Brain microvascular endothelial cell (primary cell): Measurements from ENCODE around the gene PAMR1.
"Not testable (repeated sequence)": the region's sequence is repeated elsewhere in the genome, so short reads cannot be mapped to it uniquely, and the experiment has no call there.

Experiments used
- DNase-seq: peaks from one replicate; pipeline ENCODE4 v3.0.0-alpha.2; 2020
- H3K27ac ChIP-seq: fragments of 250-450 bp; sonication (Bioruptor Pico); 2 replicates; pipeline ENCODE4 v1.5.1; 2020; ENCODE audit warnings: mild to moderate bottlenecking, moderate library complexity
- H3K27me3 ChIP-seq: fragments of 250-450 bp; sonication (Bioruptor Pico); replicated peaks from 2 replicates; pipeline ENCODE4 v1.5.1; 2020; ENCODE audit warnings: mild to moderate bottlenecking
- H3K36me3 ChIP-seq: fragments of 250-450 bp; sonication (Bioruptor Pico); replicated peaks from 2 replicates; pipeline ENCODE4 v1.5.1; 2020; ENCODE audit warnings: mild to moderate bottlenecking
- H3K4me3 ChIP-seq: 2 replicates; pipeline ENCODE4 v1.5.1; 2011; ENCODE audit warnings: low read depth, mild to moderate bottlenecking, control low read depth, low read length, moderate library complexity
- in situ Hi-C: cut with HindIII; loops from 2 replicates; pipeline ENCODE4 v1.10.0; 2017; ENCODE audit warnings: low sequenced_read_pairs, low pct_ligation_motif_present
- TF ChIP-seq, protein P1 (sequence below): IDR thresholded peaks from 2 replicates; pipeline ENCODE4 v1.5.1; 2011; ENCODE audit warnings: low read depth, mild to moderate bottlenecking, moderate library complexity, low read length, control low read depth, inconsistent platforms; ENCODE audit errors: missing control alignments

PAMR1 gene

DNA sequence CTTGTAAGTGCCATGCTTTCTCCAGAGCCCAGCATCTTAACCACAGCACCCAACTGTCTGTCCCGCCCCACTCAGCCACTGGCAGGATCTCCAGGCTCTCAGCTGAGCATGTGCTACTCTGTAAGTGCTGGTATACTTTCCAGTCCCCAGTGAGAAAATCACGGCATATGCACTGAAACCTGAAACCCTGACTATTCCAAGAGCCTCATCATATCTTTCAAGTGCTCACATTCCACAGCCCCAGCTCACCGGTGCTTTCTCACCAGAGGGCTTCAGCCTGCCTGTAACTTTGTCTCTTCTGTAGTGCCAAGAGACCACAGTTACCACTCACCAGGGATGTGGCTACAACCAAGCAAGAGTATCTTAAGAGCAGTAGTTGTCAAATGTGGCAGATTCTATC, 24.4 kb upstream of the PAMR1 start:
- H3K27ac ChIP-seq, result peak overlapping the region; percentile 84
- H3K36me3 ChIP-seq, result no peaks in the 10 kb centered on the region
- no peaks in the 10 kb centered on the region for H3K27me3 ChIP-seq
- peak; percentile 97 for DNase-seq
- TF ChIP-seq, protein P1, sequence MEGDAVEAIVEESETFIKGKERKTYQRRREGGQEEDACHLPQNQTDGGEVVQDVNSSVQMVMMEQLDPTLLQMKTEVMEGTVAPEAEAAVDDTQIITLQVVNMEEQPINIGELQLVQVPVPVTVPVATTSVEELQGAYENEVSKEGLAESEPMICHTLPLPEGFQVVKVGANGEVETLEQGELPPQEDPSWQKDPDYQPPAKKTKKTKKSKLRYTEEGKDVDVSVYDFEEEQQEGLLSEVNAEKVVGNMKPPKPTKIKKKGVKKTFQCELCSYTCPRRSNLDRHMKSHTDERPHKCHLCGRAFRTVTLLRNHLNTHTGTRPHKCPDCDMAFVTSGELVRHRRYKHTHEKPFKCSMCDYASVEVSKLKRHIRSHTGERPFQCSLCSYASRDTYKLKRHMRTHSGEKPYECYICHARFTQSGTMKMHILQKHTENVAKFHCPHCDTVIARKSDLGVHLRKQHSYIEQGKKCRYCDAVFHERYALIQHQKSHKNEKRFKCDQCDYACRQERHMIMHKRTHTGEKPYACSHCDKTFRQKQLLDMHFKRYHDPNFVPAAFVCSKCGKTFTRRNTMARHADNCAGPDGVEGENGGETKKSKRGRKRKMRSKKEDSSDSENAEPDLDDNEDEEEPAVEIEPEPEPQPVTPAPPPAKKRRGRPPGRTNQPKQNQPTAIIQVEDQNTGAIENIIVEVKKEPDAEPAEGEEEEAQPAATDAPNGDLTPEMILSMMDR, result no peak
- in situ Hi-C loops, result no loop called here
- no peak overlapping the region for H3K4me3 ChIP-seq

DNA sequence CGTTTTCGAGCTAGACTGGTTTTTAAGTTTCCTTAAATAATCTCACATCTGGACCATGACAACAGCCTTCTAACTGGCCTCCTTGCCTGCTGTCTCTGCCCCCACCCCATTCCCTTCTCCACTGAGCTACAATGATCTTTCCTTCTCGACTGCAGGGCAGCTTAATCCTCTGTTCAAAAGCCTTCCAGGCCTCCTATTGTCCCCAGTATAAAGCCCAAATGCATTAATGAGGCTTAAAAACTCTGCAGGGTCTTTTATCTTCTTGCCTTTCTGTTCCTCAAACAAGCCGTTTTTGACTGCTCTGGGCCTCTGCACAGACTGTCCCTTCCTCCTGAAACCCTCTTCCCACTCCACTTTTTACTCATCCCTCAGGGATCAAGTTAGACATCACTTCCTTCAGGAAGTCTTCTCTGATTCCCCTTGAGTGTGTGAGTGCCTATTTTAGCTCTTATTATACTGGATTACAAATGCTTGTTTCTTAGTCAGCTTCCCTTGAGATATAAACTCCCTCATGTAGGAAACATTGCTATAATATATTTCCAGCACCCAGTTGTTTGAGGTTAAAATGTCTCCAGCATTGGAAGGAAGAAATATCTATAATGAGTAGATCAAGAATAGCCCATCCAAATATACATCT, 23.6 kb upstream of the PAMR1 start:
- H3K27ac ChIP-seq, result peak overlapping the region; percentile 84
- H3K27me3 ChIP-seq, result no peaks in the 10 kb centered on the region
- TF ChIP-seq, protein P1, result no peak
- H3K4me3 ChIP-seq, result no peak overlapping the region
- peak; percentile 16 for DNase-seq
- in situ Hi-C loops, result no loop called here
- H3K36me3 ChIP-seq, result no peaks in the 10 kb centered on the region

DNA sequence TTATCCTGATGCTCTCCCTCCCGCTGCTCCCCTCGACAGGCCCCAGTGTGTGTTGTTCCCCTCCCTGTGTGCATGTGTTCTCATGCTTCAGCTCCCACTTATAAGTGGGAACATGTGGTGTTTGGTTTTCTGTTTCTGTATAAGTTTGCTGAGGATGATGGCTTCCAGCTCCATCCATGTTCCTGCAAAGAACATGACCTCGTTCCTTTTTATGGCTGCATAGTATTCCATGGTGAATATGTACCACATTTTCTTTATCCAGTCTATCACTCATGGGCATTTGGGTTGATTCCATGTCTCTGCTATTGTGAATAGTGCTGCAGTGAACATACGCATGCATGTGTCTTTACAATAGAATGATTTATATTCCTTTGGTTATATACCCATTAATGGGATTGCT, 22.6 kb upstream of the PAMR1 start:
- DNase-seq, H3K27ac ChIP-seq, H3K4me3 ChIP-seq, H3K36me3 ChIP-seq, in situ Hi-C loops, H3K27me3 ChIP-seq: not testable (repeated sequence)

DNA sequence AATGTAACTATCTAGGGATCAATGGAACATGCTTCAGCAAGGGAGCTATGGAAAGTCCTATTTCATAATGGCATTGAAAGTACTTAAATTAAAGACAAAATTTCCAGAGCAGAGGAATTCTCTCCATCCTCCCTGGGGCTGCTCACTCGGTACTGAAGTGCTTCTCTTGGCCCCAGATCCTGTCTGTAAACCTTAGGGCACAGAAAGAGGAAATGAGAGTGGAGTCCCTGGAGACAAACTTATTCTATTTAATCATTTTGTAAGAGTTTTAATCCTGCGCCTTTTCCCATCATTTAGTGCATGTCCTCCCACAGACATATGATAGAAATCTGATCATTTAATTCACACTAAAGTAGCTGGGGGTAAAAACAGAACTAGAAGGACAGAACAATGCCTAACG, 20.9 kb upstream of the PAMR1 start:
- no peaks in the 10 kb centered on the region for H3K27me3 ChIP-seq
- TF ChIP-seq, protein P1, result no peak
- H3K27ac ChIP-seq, result no peak overlapping the region
- H3K36me3 ChIP-seq, result no peaks in the 10 kb centered on the region
- no peak overlapping the region for H3K4me3 ChIP-seq
- DNase-seq, result no peak
- in situ Hi-C loops, result no loop called here

DNA sequence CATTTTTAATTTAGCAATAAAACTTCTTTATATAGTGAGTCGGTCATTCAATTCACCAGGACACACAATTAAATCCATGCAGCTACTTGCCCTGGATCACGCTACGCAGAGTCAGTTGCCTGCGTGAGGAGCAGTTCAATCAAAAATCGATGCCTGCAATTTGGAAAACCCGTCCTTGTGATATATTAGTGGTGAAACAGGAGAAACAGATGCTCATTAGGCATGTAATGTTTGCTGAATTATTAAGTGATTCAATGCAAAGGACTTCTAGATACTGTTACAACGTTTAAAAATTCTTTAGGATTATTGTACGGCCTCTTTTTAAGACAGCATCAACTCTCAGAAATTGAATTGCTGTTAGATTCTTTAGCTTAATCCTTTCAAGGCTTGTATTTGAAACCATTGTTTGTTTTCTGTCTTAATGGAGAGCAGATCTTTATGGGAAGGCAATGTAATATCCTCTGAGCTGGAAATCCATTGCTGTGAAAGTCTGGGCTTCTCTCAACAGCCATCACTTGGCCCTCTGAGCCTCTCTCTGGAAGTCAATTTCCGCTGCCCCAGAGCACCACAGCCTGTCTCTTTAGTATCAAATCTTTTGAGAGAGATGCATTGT, 20.1 kb upstream of the PAMR1 start:
- Histone ChIP-seq H3K36me3 (no peaks in the 10 kb centered on the region), H3K27ac (no peak overlapping the region), H3K4me3 (no peak overlapping the region), H3K27me3 (no peaks in the 10 kb centered on the region)
- TF ChIP-seq, protein P1, result no peak
- no peak for DNase-seq
- in situ Hi-C loops, result no loop called here

DNA sequence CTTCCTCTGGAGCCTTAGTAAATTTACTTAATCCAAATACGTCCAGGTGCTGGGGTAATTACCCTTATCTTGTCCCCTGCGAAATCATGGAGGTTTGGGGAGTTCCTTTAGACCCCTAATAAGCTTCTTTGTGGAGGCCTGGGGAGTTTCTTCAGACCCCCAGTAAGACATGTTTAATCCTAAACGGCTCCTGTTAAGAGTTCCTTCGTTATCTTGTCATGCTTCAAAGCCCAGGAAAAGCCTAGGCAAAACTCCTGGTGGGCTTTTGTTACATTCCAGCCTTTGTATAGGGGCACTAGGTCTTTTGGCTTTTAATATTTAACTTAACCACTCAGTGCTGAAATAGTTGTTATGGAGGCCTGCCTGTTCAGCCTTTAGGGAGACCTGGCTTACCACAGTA, 18.1 kb upstream of the PAMR1 start:
- Histone ChIP-seq H3K4me3 (no peak overlapping the region), H3K27ac (no peak overlapping the region), H3K27me3 (no peaks in the 10 kb centered on the region), H3K36me3 (no peaks in the 10 kb centered on the region)
- TF ChIP-seq, protein P1, result no peak
- in situ Hi-C loops, result no loop called here
- no peak for DNase-seq
